Neural progenitor cell (in vitro differentiated cells): ENCODE data around the gene GLCE. TPM values are rescaled to one million over a fixed set of nuclear protein-coding genes. Genes with fewer than 3 reads are reported as not detected.

Source experiments
- DNase-seq: peaks from one replicate; pipeline ENCODE4 v3.0.0-alpha.2; 2016; ENCODE audit warnings: low spot score
- H2AFZ ChIP-seq: fragments of 200-600 bp; sonication (generic); replicated peaks from 2 replicates; pipeline ENCODE4 v1.6.1; 2016; ENCODE audit warnings: antibody characterized with exemption
- H3F3A ChIP-seq: fragments of 200-600 bp; sonication (generic); 2 replicates; pipeline ENCODE4 v1.6.1; 2016; ENCODE audit warnings: antibody characterized with exemption, low read depth
- H3K27ac ChIP-seq: fragments of 200-600 bp; sonication (generic); 2 replicates; pipeline ENCODE4 v1.5.1; 2016; ENCODE audit warnings: mild to moderate bottlenecking
- H3K27me3 ChIP-seq: fragments of 200-600 bp; sonication (generic); 2 replicates; pipeline ENCODE4 v1.6.1; 2016; ENCODE audit warnings: mild to moderate bottlenecking, moderate library complexity
- H3K36me3 ChIP-seq: fragments of 200-600 bp; sonication (generic); 2 replicates; pipeline ENCODE4 v1.5.1; 2016
- H3K4me1 ChIP-seq: fragments of 200-600 bp; sonication (generic); 2 replicates; pipeline ENCODE4 v1.6.1; 2016; ENCODE audit warnings: mixed run types
- H3K4me2 ChIP-seq: fragments of 200-600 bp; sonication (generic); 2 replicates; pipeline ENCODE4 v1.6.1; 2016
- H3K4me3 ChIP-seq: fragments of 200-600 bp; sonication (generic); 2 replicates; pipeline ENCODE4 v1.5.1; 2016
- H3K79me2 ChIP-seq: fragments of 200-600 bp; sonication (generic); 2 replicates; pipeline ENCODE4 v1.6.1; 2016; ENCODE audit warnings: low read depth
- H3K9ac ChIP-seq: fragments of 200-600 bp; sonication (generic); 2 replicates; pipeline ENCODE4 v1.6.1; 2016
- H3K9me3 ChIP-seq: fragments of 200-600 bp; sonication (generic); 2 replicates; pipeline ENCODE4 v1.5.1; 2016; ENCODE audit warnings: low read depth
- H4K20me1 ChIP-seq: fragments of 200-600 bp; sonication (generic); 2 replicates; pipeline ENCODE4 v1.6.1; 2016; ENCODE audit warnings: low read depth
- H3K27ac Mint-ChIP-seq: 3 replicates; pipeline ENCODE4 v1.8.0; 2021; ENCODE audit warnings: mixed read lengths
- H3K27me3 Mint-ChIP-seq: 2 replicates; pipeline ENCODE4 v1.8.0; 2022; ENCODE audit warnings: low read depth, mild to moderate bottlenecking, inconsistent platforms, moderate library complexity, mixed read lengths; ENCODE audit not compliant: insufficient read depth
- H3K36me3 Mint-ChIP-seq: 3 replicates; pipeline ENCODE4 v1.8.0; 2021; ENCODE audit warnings: mixed read lengths
- H3K4me1 Mint-ChIP-seq: 3 replicates; pipeline ENCODE4 v1.8.0; 2021; ENCODE audit warnings: mixed read lengths
- H3K4me3 Mint-ChIP-seq: 3 replicates; pipeline ENCODE4 v1.8.0; 2021; ENCODE audit warnings: mild to moderate bottlenecking, moderate library complexity, mixed read lengths
- H3K9me3 Mint-ChIP-seq: 3 replicates; pipeline ENCODE4 v1.8.0; 2020; ENCODE audit warnings: mixed read lengths
- EZH2 ChIP-seq: fragments of 200-600 bp; sonication (generic); IDR thresholded peaks from 2 replicates; pipeline ENCODE4 v1.6.1; 2017; ENCODE audit warnings: antibody characterized with exemption, mild to moderate bottlenecking, moderate library complexity
- EZH2phosphoT487 ChIP-seq: fragments of 200-600 bp; sonication (generic); IDR thresholded peaks from 2 replicates; pipeline ENCODE4 v1.6.1; 2017; ENCODE audit warnings: antibody characterized with exemption
- total RNA-seq: library from RNA; depleted of rRNA; stranded (reverse); fragments of >200 nt; gene quantifications from 2 replicates; pipeline ENCODE4 v1.2.3, GENCODE V29; 2015; ENCODE audit warnings: low replicate concordance
- TF ChIP-seq, protein P1 (sequence below): fragments of 200-600 bp; sonication (generic); IDR thresholded peaks from 2 replicates; pipeline ENCODE4 v1.5.1; 2017; ENCODE audit warnings: antibody characterized with exemption, mild to moderate bottlenecking

Gene GLCE
- total RNA-seq, 1 donor from 2014 or later, result 22.7 TPM

DNA sequence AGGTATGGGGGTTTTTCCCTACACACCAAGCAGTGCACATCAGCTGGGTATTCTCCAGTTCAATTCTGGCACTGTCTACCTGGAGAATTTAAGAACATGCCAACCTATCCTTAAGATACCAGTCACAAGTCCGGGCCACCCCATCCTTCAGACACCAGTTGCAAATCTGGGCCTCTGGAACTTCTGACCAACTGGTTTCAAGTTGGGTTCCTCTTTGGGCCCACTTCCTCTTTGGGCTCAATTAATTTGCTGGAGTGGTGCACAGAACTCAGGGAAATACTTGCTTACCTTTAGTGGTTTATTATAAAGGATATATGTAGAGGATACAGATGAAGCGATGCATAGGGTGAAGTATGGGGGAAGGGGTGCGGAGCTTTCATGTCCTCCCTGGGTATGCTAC lies 25.3 kb downstream of the GLCE start:
- no peak overlapping the region for H3K27ac ChIP-seq
- no peaks in the 10 kb centered on the region for H3K36me3 ChIP-seq
- peaks cover 3% of the 10 kb centered on the region for H3K79me2 ChIP-seq
- no peak overlapping the region for H3K4me3 Mint-ChIP-seq
- TF ChIP-seq EZH2, result no peak
- no peak overlapping the region for H3K27ac Mint-ChIP-seq
- no peaks in the 10 kb centered on the region for H4K20me1 ChIP-seq
- H3K36me3 Mint-ChIP-seq, result no peaks in the 10 kb centered on the region
- no peaks in the 10 kb centered on the region for H3K27me3 ChIP-seq
- no peaks in the 10 kb centered on the region for H3K9me3 ChIP-seq
- peaks cover 3% of the 10 kb centered on the region for H3K4me1 Mint-ChIP-seq
- no peaks in the 10 kb centered on the region for H3K4me1 ChIP-seq
- no peak overlapping the region for H2AFZ ChIP-seq
- no peak overlapping the region for H3K4me2 ChIP-seq
- peaks cover 3% of the 10 kb centered on the region for H3K9me3 Mint-ChIP-seq
- no peaks in the 10 kb centered on the region for H3F3A ChIP-seq
- H3K9ac ChIP-seq, result no peak overlapping the region
- no peak overlapping the region for H3K4me3 ChIP-seq
- H3K27me3 Mint-ChIP-seq, result no peaks in the 10 kb centered on the region
- DNase-seq, result no peak

DNA sequence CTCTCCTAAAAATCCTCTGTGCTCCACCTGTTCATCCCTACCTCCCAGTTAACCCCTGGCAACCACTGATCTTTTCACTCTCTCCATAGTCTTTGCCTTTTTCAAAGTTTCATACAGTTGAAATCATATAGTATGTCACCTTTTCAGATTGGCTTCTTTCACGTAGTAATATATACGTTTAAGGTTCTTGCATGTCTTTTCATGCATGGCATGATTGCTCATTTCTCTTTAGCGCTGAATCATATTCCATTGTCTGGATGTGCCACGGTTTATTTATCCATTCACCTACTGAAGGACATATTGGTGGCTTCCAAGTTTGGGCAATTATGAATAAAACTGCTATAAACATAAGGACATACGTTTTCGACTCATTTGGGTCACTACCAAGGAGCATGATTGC lies 28.7 kb downstream of the GLCE start:
- Histone ChIP-seq H3K4me1 (peaks cover 9% of the 10 kb centered on the region), H3F3A (no peaks in the 10 kb centered on the region), H3K27ac (no peak overlapping the region), H3K9me3 (no peaks in the 10 kb centered on the region), H3K9ac (no peak overlapping the region), H3K79me2 (peaks cover 3% of the 10 kb centered on the region), H3K36me3 (no peaks in the 10 kb centered on the region), H2AFZ (no peak overlapping the region), H4K20me1 (peaks cover 7% of the 10 kb centered on the region), H3K4me3 (no peak overlapping the region), H3K27me3 (no peaks in the 10 kb centered on the region), H3K4me2 (no peak overlapping the region)
- TF ChIP-seq EZH2phosphoT487 (no peak), EZH2 (no peak)
- TF ChIP-seq, protein P1, sequence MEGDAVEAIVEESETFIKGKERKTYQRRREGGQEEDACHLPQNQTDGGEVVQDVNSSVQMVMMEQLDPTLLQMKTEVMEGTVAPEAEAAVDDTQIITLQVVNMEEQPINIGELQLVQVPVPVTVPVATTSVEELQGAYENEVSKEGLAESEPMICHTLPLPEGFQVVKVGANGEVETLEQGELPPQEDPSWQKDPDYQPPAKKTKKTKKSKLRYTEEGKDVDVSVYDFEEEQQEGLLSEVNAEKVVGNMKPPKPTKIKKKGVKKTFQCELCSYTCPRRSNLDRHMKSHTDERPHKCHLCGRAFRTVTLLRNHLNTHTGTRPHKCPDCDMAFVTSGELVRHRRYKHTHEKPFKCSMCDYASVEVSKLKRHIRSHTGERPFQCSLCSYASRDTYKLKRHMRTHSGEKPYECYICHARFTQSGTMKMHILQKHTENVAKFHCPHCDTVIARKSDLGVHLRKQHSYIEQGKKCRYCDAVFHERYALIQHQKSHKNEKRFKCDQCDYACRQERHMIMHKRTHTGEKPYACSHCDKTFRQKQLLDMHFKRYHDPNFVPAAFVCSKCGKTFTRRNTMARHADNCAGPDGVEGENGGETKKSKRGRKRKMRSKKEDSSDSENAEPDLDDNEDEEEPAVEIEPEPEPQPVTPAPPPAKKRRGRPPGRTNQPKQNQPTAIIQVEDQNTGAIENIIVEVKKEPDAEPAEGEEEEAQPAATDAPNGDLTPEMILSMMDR, result no peak
- Mint-ChIP-seq H3K4me3 (no peak overlapping the region), H3K4me1 (peaks cover 8% of the 10 kb centered on the region), H3K27ac (no peak overlapping the region), H3K9me3 (peaks cover 7% of the 10 kb centered on the region), H3K36me3 (no peaks in the 10 kb centered on the region), H3K27me3 (no peaks in the 10 kb centered on the region)
- DNase-seq, result no peak

DNA sequence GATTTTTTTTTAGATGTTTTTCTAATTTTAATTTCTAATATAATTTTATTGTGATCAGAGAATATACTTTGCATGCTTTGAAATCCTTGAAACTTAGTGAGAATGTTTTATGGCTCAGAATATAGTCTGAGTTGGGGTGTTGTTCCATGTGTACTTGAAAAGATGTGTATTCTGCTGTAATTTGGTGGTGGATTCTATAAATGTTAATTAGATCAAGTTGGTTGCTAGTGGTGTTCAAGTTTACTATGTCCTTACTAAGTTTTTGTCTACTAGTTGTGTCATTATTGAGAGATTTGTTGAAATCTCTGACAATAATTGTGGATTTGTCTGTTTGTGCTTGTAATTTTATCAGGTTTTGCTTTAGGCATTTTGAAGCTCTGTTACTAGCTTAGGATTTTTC lies 29.7 kb downstream of the GLCE start:
- H3K27me3 Mint-ChIP-seq, result no peaks in the 10 kb centered on the region
- no peaks in the 10 kb centered on the region for H3F3A ChIP-seq
- no peak overlapping the region for H3K4me3 ChIP-seq
- H3K4me2 ChIP-seq, result no peak overlapping the region
- H3K36me3 Mint-ChIP-seq, result no peaks in the 10 kb centered on the region
- no peak overlapping the region for H3K27ac Mint-ChIP-seq
- no peak overlapping the region for H2AFZ ChIP-seq
- TF ChIP-seq EZH2phosphoT487 (no peak), EZH2 (no peak)
- TF ChIP-seq, protein P1, result no peak
- H3K9me3 ChIP-seq, result no peaks in the 10 kb centered on the region
- H3K27me3 ChIP-seq, result no peaks in the 10 kb centered on the region
- H3K9me3 Mint-ChIP-seq, result peaks cover 7% of the 10 kb centered on the region
- H3K4me1 Mint-ChIP-seq, result peaks cover 12% of the 10 kb centered on the region
- H3K36me3 ChIP-seq, result no peaks in the 10 kb centered on the region
- no peak overlapping the region for H3K9ac ChIP-seq
- H3K4me3 Mint-ChIP-seq, result no peak overlapping the region
- DNase-seq, result no peak
- H3K4me1 ChIP-seq, result peaks cover 9% of the 10 kb centered on the region
- H4K20me1 ChIP-seq, result peaks cover 10% of the 10 kb centered on the region
- no peak overlapping the region for H3K27ac ChIP-seq
- H3K79me2 ChIP-seq, result peaks cover 3% of the 10 kb centered on the region

DNA sequence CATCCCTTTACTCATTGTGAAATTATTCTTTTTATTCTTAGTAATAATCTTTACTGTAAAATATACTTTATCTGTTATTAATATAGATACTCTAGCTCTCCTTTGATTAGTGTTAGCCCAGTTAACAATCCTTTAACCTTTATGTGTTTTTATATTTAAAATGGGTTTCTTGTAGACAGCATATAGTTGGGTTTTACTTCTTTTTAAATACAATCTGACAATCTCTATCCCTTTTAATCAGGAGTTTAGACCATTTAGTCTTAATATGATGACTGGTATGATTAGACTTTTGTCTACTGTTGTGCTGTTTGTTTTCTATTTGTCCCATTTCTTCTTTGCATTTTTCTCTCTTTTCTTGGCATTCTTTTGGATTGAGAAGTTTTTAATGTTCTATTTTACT lies 30.1 kb downstream of the GLCE start:
- Histone ChIP-seq H4K20me1 (peaks cover 10% of the 10 kb centered on the region), H3K27ac (no peak overlapping the region), H2AFZ (no peak overlapping the region), H3K4me3 (no peak overlapping the region), H3K27me3 (no peaks in the 10 kb centered on the region), H3K9ac (no peak overlapping the region), H3K79me2 (peaks cover 3% of the 10 kb centered on the region), H3K4me2 (no peak overlapping the region), H3K36me3 (no peaks in the 10 kb centered on the region), H3K9me3 (no peaks in the 10 kb centered on the region), H3K4me1 (peaks cover 9% of the 10 kb centered on the region), H3F3A (no peaks in the 10 kb centered on the region)
- Mint-ChIP-seq H3K27me3 (no peaks in the 10 kb centered on the region), H3K9me3 (peaks cover 7% of the 10 kb centered on the region), H3K27ac (no peak overlapping the region), H3K36me3 (no peaks in the 10 kb centered on the region), H3K4me3 (no peak overlapping the region), H3K4me1 (peaks cover 12% of the 10 kb centered on the region)
- no peak for DNase-seq
- no peak for TF ChIP-seq EZH2phosphoT487
